GM21367 (cell line): ENCODE data around the gene RPS21.

Experiments used
- ATAC-seq: cut with Tn5 transposase; IDR thresholded peaks from one replicate; pipeline ENCODE4 v1.9.1; 2021; ENCODE audit not compliant: unreplicated experiment

Gene RPS21

DNA sequence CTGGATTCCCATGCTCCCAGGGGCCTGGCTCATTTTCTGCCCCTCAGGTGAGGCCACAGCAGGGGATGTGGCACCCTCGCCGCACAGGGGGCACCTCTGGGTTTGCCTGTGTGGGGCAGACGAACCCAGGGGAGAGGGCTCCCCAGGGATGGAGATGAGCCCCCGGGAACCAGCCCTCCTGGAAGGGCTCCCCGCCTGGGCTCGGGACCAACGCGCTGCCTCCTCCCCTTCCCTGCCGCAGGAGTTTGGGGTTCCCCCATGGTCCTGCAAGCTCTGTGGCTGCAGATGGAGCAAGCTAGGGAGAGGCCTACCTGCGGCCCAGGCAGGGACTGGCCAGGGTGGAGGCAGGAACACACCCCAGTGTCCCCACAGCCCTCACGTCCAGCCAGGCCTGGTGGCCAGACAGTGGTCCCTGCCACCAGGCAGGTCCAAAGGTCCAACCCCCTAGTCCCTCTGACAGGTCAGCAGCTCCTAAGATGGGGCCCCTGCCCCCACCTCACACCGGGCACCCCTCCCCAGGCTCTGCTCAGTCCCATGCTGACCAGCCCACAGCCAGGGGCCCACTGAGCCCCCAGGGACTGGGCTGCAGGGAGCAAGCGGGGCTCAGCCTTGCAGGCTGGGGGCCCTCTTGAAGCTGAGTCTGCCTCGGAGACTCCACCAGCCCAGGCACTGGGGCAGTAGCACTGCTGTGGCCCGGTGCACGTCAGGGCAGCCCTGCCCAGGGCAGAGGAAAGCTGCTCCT, 33.4 kb upstream of the RPS21 start:
- ATAC-seq = no peak

DNA sequence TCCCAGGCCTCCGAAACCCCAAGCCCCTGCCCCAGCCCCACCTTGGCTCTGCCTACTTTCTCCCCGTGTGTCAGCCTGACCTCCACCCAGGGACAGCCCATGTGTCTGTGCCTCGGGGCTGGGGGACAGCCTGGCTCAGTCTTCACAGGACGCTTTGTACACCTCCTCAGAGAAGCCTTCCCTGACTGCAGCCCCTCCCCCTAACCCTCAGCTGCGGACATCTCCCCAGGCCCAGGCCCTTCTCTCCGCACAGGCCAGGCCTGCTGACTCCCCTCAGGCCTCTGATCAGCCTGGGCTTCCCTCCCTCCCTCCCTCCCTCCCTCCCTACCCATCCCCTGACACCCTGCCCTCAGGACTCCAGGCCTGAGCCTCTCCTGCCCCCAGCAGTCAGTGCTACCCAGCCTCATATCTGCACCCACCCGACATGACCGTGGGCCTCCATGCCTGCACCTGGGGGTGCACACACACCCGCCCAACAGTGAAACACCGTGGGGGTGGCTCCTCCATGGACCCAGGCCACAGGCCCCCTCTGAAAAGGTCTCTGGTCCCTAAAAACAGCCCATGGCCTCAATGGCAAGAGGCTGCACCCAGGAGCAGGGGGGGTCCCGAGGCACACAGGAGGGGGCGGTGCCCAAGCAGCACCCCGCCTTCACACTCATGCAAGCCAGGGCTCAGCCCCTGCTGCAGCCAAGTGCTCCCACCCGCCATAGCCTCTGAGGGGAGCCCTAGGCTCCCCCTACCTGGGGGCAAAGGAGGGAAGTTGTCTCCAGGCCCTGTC, 32.7 kb upstream of the RPS21 start:
- no peak for ATAC-seq

- no peak for ATAC-seq
Observed at GRCh38 chr20:62354811-62355341, 32.0 kb upstream of the RPS21 start.

GRCh38 chr20:62355516-62355877, 31.4 kb upstream of the RPS21 start:
- no peak for ATAC-seq

GRCh38 chr20:62355878-62356588, 30.9 kb upstream of the RPS21 start:
- no peak for ATAC-seq

GRCh38 chr20:62356589-62357186, 30.2 kb upstream of the RPS21 start:
- no peak for ATAC-seq

DNA sequence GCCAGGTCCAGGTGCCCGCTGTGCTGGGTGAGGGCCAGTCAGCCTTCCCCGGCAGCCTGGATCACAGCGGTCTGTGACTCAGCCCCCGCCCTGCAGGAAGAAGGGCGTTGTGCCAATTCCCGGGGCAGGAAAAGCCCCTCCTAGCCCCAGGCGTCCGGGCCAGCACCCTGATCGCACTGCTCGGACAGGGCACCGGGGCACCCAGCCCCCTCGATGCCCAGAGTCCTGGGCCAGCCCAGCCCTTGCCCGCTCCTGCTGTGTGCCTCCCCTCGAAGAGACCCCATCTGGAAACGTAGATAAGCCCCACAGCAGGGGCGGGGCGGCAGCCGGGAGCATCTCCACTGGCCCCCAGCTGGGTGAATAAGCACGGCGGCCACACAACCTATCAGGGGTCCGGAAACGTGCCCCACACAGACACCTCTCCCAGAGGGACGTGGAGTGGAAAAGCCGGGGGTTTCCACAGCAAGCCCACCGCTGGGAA, 29.7 kb upstream of the RPS21 start:
- no peak for ATAC-seq

DNA sequence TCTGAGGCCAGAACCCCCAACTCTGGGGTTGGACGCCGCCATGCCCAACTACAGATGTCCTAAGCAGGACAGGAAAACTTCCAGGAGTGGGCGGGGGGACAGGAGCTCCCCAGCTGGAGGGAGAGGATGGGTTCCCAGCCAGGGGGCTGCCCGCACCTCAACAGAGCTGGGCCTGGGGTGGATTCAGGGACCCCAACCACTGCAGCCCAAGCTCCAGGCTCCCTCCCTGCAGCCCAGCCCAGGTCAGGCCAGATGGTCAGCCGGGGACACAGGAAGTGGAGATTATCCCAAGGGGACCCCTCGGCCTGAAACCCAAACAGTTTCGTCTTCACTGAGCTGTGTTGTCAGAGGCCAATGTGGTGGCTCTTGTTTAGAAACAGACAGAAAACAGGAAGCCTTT, 29.2 kb upstream of the RPS21 start:
- ATAC-seq = no peak

DNA sequence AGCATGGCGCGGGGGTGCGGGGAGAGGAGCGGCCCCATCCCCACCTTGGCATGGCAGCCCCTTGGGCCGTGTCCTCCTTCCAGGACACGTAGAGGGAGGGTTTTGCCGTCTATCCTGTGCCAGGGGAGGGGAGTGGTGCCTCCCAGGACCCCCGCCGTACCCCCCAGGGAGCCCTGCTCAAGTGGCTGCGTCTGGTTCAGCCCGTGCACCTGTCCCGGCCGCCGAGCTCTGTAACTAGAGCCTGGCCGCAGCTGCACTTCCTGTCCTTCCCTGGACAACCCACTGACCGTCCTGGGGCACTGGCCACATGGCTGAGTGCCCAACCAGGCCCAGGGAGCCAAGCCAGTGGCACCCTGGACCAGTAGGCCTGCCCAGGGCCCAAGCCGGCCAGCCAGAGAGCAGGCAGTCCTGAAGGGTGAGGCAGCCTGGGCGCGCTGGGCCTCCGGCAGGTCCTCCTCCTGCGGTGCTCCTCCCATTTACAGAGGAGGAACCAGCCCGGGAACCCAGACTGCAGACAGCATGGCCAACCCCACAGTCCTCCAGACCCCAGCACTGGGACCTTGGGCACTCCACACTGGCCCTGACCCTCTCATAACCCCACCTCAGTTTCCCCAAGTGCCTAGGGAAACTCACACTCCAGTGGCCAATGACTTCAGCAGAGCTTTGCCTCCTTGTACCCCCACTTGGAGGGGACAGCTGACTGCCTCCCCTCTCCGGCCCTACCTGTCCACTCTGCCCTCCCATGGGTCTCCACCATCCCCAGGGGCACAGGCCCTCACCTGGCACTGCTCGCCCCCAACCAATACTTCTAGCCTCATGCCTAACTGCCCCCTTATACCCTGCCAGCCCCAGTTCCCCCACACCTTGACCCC, 28.5 kb upstream of the RPS21 start:
- ATAC-seq = no peak

- no peak for ATAC-seq
Observed at GRCh38 chr20:62359043-62359490, 27.8 kb upstream of the RPS21 start.

- ATAC-seq = no peak
Observed at GRCh38 chr20:62359491-62360121, 27.3 kb upstream of the RPS21 start.

- no peak for ATAC-seq
Observed at GRCh38 chr20:62360854-62361798, 25.8 kb upstream of the RPS21 start.

GRCh38 chr20:62361799-62362589, 24.9 kb upstream of the RPS21 start:
- no peak for ATAC-seq

DNA sequence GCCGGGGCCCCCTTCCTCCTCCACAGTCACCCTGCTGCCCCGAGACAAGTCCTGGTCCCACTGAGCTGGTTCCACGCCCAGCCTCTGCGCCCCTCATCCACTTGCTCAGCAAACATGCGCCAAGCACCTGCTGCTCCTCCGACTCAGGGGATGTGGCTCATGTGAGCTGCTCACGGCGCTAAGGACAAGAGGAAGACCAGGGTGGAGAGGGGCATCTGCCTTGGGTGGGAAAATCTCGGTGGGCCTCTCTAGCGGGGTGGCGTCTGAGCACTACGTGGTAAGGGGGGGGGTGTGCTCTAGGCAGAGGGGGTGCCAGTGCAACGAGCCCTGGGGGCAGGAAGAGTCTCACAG, 24.3 kb upstream of the RPS21 start:
- no peak for ATAC-seq

DNA sequence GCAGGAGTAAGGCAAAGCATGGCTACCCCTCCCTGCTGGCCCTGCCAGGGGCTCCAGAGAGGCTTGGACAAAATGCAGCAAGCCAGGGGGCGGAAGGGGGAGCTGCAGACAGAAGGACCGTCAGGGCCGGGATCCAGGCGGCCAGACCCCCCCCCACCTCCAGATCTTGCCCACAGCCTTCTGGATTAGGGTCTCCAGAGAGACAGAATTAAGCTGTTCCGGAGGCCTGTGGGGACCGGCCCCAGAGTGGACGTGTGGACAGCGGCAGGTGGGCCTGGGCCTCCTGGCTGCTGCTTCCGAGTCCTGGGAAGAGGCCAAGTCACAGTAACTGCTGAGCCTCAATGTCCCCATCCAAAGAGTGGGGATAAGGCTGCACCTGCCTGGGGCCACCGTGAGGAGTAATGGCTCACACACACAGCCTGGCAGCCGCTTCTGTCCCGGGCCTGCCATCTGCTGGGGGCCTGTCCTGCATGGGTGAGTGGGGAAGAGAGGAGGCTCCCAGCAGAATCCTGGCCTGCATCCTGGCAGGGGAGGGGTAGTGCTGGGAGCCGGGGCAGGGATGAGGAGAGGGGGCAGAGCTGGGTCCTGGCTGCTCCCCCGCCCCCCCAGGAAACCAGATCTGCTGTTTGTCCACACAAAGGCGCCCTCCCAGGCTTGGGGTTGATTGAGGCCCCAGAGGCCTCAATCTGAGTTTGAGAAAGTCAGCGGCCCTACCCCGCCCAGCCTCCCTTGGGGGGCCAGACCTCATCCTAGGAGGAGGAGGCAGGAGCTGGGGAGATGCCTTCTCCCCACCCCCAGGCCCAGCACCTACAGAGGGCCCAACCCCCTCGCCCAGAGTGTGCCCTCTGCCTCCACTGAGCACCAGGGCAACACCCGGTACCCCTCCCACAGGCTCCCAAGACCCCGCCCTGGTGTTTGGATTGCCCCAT, 23.6 kb upstream of the RPS21 start:
- ATAC-seq = no peak

GRCh38 chr20:62363920-62364851, 22.7 kb upstream of the RPS21 start:
- ATAC-seq = no peak
